GM21367 (cell line): ENCODE data around the gene NEDD4L.
A peak's percentile ranks its signal among the peaks of the same experiment; 100 is the strongest.

Experiments used
- ATAC-seq: cut with Tn5 transposase; IDR thresholded peaks from one replicate; pipeline ENCODE4 v1.9.1; 2021; ENCODE audit not compliant: unreplicated experiment

NEDD4L gene

DNA sequence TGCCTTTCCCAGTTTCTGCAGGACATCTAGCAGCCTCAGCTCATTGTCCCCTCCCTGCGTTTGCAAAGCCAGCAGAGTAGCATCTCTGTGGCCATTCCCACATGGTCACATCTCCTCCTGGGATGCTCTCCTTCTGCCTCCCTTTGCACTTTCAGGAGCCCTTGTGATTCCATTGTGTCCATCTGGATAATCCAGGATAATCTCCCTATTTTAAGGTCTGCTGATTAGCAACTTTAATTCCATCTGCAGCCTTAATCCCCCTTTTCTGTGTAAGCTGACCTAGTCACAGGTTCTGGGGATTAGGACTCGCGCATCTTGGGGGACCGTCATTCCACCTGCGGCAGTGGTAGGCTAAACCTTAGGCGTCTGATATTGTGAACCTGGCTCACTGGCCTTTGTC lies 70.7 kb downstream of the NEDD4L start:
- ATAC-seq = no peak

DNA sequence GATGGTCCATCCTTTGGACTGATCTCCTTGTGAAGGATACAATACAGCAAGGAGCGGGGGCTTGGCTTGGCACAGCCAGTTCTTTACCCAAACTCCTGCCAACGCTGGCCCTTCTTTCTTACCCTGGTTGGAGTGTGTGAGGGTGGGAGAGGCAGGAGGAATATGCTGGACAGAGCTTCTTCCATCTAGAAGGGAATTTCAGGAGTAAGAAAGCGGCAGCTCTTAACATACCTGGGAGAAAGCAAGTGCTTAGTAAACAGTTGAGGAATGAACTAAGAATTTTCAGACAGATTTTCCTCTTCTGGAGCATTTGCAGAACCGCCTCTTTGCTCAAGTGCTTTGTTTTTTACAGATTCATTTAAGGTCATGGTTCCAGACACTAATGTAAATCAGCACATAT lies 72.8 kb downstream of the NEDD4L start:
- ATAC-seq = no peak

DNA sequence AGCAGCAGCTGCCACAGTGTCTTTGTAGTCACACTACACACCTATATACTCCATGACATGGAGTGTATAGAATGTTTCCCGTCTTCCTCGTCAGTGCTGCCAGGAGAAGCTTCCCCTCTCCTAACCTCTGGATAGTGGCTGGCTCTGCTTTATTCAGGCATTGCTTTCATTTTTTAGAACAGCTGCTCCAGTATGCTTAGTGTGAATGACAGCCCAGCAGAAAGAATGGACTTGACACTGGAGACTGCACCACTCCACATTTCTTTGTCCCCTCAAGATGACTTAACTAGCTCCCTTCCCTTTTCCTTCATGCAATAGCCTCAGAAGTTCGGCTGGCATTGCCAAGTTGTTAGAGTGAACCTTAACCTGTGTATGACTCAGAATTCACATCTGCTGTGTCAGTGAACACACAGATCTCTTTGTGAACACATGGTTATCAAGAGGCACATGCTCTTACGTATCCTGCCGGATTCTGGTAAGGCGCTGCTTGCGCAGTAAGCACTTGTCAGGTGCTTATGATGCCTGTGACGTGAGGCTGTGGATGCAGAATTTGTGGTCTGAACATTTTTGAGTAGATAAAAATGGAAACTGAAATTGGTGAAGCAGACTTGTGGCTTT lies 73.9 kb downstream of the NEDD4L start:
- ATAC-seq = no peak

DNA sequence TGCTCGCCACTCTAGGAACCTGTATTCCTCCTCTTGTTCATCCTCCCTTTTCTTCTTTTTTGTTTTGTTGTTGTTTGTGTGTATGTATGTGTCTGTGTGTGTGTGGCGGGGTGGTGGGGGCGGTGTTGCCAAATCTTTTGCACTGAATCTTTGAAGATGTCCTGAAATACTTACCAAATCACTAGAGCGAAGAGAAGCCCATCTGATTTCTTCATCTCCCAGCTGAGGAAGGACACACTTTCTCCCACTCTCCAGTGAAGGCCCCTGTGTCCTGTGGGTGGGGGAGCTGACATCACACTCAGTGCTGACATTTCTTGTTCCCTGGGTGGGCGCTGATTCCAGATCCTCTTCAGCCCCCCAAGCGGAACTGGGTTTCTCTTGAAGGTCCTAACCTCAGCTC lies 74.5 kb downstream of the NEDD4L start:
- ATAC-seq = no peak

DNA sequence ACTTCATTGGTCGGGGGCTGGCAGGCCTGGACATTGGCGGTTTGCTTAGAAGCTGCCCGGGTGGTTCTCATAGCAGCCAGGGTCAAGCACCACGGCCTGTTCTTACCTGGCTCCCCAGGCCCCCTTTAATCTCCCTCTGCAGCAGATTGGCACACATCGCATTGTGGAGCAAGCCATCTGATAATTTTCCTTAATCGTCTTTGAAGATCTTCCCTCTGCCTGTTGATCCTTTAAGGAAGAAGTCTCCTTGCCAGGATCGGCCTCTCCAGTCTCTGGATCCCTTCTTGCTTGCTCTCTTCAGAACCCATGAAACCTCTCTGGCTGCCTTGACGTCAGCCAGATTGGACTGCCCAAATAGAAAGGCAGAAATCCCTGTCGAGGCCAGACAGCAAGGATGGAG lies 75.8 kb downstream of the NEDD4L start:
- ATAC-seq = no peak

DNA sequence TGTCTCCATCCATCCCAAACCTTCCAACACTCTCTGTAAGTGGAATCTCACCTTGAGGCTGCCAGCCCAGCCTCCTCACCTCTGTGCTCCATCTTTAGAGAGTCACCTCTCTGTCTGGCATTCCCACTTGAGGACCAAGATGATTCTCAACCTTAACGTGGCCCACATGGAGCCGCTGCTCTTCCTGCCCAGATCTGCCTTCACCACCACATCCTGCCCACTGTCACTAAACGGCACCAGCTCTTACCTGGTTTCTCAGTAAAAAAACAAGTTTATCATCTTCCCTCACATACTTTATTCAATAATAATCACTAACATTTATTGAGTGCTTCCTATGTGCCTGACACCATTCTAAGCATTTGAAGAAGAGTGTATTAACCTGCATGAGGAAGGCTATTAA lies 80.4 kb downstream of the NEDD4L start:
- no peak for ATAC-seq

DNA sequence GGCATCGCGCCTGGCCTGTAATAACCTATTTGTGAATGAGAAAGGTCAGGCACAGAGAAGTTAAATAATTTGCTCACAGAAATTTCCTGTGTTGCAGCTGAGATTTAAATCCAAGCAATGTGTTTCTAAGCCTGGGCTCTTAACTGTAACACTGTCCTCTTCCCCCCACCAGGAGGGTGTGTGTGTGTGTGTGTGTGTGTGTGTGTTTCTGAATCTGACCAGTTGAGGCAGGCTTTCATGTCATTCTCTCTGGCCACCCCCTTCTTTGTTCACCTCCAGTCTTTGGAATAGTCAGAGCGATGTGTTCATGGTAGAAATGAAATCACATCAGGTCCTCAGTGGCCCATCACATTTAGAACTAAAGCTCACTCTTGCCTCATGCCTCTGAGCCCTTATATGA lies 81.2 kb downstream of the NEDD4L start:
- no peak for ATAC-seq

DNA sequence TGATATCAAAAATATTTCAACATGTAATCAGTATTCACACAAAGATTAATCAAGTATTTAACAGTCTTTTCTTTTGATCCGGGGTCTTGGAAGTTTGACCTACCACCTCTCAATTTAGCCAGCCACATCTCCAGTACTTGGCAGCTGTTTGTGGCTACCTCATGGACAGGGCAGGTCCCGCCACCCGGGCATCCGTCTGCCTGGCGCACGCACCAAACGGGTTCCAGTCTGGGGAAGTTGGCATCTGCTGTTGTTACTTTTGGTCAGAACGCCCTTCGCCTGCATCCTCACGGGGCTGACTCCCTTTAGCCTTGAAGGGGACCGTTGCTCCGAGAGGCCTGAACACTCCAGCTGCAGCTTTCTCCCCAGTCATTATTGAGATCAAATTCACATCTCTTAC lies 81.7 kb downstream of the NEDD4L start:
- no peak for ATAC-seq

DNA sequence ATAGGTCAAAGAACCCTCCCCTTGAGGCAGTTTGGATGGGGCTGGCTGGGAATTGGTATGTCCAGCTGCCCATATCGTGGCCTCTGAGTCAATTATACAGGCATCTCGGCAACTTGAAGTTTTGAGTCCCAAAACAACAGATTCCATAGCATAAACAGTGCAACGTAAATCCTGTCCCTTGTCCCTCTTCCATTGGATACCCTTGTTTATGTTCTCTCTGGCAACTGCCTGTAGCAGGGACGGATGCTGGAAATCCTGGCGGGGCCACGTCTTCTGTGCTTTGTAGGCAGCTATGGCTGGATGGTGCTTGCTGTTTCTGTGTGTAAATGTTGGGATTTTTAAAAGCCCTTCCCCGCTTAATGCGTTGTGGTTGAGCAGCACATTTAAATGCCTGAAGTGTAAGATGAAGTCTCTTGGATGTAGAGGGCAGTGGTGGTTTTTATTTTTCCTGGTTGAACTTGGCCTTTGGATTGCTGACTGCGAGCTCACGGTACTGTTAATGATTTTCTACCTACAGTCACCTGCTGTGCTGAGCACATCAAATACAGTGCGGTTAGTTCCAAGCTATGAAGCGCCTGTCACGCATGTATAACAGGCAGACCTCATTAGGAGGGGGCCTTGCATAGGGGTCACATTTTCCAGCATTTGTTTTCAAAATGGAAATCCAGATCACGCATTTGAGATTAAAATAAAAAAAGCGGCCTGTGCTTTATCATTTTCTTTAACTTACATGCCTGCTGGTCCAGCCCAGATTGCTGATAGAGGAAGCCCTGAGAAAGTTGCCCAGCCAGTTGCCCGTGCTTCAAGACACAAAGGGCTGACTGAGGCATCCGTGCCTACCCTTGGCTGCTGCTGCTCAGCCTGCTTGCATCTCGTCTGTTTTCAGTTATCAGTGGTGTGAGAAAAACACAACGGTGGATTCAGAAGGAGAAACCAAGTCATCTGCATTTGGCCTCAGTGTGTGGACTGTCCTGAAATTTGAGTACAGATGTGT lies 84.7 kb downstream of the NEDD4L start:
- ATAC-seq = no peak

DNA sequence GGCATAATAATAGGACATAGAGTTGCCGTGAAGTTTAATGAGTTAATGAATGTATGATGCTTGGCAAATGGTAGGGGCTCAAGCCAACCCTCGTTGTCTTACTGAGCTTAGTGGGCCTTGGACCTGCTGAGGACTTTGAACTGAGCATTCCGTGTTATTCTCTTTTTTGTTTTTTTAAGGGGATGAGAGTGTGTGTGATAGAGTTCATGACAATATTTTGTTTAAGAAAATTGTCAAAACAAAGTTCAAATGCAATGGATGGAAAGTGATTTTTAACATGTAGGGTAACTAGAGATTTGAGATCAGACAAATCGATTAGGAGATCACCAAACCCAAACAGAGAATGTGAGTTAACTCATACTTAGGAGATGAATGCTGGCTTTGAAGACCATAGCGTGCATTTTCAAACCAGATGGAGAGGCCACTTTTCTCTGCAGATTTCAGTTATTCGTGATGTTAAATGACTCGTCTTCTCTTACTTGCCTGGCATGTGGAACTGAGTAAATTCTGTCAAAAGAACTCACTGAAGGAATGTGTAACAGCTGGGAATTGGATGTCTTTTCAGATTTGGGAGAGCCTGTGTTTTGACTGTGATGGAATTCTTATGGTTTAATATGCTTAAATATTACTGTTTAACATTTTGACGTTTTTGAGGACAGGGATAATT lies 88.7 kb downstream of the NEDD4L start:
- no peak for ATAC-seq

DNA sequence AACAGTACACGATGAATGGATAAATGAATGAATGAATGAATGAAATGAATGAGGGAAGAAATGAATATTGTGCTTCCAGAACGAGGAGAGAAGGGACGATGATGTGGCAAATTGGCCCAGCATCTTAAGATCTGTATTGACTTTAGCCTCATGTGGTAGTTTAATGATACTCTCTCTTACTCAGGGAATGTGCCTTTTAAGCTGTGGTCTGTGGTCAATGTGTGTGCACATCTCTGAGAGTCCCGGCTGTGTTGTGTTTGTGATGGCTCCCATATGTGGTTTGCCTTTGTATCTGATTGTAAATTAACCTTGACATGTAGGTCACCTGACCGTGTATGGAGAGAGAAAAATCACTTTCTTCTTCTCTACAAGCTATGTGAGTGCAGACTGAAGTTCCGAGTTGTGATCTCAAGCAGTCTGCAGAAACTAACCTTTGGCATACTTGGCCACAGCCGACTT lies 91.2 kb downstream of the NEDD4L start:
- no peak for ATAC-seq

DNA sequence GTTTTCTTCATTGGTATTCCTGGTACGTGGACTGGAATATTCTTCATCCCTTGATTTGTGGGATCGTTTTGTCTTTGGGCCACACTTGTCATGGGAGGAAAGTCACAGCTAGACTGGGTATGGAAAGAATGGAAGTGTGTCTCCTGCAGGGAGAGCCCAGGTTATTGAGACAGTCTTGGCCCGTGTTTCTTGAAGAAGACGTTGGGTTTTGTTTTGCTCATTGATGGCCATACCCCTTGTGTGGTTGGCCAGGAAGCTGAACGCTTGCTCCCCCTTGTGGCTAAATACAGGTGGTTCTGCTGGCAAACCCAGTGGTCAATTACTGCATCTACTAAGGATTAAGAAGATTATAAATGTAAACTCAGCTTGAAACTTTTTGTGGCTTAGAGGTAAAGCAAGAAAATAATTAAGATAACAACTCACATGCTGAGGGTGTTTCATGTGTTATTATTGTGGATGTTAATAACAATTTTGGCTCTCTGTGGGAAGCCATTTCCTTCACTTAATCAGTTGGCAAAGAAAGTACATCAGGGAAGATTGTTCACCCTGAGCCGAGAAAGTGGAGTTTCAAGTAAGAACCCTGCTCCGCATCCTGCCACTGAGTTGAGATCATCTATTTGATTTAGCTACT lies 91.8 kb downstream of the NEDD4L start:
- peak; percentile 81 for ATAC-seq

DNA sequence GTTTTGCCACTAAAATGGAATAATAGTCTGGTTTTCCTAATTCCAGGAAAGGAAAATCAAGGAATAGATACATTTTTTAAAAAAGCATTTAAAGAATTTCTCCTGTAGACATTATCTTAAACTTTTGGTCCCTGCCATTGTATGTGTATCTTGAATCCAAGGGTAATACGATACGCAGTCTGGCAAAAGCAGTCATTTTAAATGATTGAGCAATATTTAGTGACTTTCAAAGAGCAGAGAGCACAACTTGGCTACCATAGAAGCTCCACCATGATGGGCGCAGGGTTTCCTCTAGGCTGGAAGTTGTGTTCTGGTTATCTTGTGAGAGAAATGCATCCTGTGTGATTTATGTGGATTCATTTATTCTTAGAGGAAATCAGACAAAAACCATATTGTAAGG lies 92.9 kb downstream of the NEDD4L start:
- no peak for ATAC-seq

DNA sequence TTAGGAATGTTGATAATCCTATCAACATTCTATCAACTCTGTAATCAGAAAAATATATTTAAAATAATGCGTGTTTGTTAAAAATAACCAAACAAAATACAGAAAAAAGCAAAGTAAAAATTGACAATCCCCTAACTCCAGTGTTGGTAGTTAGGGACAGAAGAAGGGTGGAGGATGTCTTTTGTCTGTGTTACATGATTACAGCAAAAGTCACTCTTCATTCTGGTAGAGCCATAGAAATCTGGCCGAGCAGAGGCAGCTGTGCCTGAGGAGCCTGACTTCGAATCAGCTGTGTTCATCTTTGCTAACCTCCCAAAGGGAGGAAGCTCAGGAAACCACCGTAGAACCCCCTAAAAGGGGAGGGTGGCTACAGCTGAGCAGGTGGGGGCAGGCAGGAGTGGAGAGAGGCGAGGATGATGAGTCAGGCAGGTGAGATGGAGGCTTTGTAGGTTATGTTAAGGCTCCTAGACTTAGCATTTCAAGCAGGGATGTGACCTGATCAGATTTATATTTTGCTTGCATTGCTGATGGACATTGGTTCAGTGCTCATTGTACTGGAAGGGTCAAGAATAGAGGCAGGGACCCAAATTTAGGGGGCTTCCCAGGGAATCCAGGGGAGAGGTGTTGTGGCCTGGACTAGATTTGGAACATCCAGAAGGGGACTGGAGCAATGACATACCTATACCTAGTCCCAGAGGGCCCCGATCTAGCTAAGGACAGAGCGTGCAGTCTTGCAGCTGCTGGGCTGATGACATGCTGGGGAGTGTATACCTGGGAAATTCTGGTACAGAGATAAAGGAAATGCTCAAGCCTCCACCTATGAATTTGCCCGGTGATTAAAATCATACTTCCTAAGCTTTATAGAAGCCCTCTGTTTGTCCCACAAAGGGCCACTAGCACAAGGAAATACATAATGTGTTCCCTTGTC lies 95.7 kb downstream of the NEDD4L start:
- ATAC-seq = no peak

DNA sequence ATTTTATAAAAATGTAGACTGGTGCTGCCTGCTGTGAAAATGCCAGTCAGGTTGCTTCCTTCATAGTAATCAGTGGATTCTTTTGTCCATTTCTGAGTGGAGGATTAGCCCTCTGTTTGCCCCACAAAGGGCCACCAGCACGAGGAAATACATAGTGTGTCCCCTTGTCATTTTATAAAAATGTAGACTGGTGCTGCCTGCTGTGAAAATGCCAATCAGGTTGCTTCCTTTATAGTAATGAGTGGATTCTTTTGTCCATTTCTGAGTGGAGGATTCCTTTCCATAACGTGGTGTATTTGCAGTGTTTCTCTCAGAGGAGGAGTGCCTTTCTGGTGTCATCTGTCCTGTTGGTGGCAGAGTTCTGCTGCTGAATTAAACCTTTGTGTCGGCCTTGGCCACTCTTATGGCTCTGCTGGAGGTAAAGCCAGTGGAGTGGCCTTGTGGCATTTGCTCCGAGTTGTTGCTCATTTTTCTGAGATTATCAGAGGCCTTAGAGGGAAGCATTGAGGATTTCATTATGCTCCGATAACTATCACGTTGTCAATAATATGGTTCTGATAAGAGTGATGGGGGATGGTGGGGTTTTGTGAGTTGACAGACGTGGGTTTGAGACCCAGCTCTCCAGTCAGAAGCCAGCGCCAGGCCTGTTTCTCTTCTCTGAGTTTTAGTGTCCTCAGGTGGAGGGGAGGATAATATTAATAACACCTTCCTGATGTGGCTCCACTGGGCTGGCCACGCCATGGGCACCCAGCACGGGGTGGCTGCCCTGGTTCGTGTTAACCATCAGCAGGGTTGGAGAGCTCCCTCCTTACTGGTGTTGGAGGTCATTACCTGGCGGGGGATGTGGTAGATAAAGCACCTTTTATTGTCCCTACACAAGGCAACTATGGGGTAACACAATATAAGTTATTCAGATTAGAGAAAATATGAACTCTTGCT lies 96.6 kb downstream of the NEDD4L start:
- ATAC-seq = no peak

DNA sequence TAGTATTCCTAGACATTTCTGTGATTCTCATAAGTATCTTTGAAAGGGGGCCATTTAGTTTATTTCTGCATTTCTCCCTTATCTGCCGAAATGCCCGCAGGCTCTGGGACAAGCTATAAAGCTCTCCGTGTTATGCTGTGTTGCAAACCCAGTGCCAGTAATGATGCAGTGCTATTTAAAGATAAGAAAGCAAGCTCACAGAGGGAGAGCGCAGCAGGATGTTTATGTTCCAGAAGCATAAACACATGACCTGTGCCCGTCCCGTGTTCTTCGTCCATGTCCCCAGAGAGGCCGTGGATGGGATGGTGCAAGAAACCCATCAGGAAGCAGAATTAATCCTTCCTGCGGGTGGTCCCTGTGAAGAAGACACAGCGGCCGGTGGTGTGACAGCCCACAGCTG lies 99.4 kb downstream of the NEDD4L start:
- ATAC-seq = no peak

DNA sequence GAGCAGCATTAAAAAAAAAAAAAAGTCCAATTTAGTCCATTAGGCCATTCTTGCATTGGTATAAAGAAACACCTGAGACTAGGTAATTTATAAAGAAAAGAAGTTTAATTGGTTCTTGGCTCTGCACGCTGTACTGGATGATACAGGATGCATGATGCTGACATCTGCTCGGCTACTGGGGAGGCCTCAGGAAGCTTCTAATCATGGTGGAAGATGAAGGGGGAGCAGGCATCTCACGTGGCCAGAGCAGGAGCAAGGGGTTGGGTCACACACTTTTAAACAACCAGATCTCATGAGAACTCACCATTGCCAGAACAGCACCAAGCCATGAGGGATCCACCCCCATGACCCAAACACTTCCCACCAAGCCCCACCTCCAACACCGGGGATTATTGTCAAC lies 100.1 kb downstream of the NEDD4L start:
- ATAC-seq = no peak

DNA sequence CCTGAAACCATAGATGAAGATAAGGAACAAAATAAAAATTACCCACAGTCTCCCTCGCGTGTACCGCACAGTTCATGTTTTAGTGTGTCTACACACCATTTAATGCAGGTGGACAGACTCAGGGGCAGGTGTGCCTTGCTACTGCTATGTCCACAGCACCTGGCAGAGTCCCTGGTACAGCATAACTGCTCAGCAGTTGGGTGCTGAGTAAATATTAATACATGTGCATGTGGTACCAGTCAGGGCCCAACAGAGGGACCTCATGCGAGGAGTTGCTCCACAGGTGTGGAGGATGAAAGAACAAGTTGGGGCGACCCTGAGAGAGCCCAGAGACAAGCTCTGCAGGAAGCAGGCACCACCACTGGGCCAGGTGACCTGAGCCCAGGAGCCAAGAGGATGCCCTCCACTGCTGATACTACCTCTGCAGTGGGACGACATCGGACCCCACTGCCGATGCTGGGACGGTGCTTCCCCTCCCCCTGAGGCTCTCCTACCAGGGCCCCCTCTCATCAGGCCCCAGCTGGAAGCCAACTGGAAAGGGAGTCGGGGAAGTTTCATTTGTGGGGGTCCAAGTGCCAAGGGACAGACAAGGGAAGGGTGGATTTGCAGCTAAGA lies 100.8 kb downstream of the NEDD4L start:
- ATAC-seq = no peak

DNA sequence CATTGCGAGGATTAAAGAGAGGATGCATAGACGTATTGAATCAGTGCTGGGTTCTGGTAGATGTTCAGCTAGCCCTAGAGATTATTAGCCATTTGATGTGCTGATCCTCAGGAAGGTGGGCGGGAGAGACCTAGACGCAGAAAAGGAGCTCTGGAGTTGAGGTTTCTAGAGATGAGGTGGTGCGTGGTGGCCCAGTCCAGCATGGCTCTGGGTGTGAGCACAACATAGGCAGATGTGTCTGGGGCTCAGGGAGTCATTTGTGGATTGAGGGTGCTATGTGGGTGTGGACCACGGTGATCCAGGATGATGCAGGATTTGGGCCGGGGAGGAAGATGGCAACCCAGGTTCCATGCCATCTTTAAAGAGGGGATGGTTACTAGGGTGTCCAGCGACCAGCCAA lies 102.1 kb downstream of the NEDD4L start:
- no peak for ATAC-seq
